ENCODE data around the gene TBC1D22A. TPM values are rescaled to one million over a fixed set of nuclear protein-coding genes. Genes with fewer than 3 reads are reported as not detected.

Gene TBC1D22A
- total RNA-seq, 2 experiments from 2014 or later: 47.2 to 49.1 TPM

DNA sequence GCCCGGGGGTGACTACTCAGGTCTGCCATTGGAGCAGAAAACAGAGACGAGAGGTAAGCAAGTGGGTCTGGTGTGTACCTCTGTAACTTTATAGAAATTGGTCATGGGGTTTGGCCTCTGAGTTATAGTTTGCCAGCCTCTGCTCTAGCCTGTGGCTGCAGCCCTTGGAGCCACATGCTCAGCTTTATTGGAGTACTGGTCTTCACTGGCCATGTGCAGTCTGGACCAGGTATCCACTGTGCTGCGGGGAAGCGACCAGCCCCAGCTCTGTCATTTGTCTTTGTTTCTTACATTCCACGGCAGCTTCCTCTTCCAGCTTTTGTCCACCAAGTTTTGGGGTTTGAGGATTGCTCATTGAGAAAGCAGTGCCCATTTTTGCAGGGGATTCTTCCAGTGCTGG is 453.4 kb downstream of the TBC1D22A start:
- no peak for DNase-seq
- no peaks in the 10 kb centered on the region for H3K27me3 Mint-ChIP-seq

DNA sequence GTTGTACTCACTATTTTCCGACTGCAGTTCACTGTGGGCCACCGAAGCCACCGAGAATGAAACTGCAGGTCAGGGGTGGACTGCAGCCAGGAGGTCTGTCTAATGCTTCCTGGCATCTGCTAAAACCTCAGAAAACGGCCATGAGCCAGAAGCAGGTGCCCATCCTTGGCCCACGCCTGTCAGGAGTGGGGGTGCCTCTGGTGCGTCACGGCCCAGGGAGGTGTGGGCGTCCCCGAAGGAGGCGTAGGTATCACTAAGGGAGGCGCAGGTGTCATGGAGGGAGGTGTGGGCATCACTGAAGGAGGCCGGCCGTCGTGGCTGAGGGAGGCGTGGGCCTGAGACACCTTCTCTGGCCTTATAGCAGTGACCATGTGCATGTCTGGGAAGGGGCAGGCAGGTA is 456.2 kb downstream of the TBC1D22A start:
- no peak for DNase-seq
- ATAC-seq (ENCODE audit: low read depth): no peak
- H3K27me3 Mint-ChIP-seq: no peaks in the 10 kb centered on the region
- H3K36me3 Mint-ChIP-seq: no peaks in the 10 kb centered on the region
- H3K4me1 Mint-ChIP-seq: no peaks in the 10 kb centered on the region
- POLR2A ChIA-PET: no interaction called here
- no peaks in the 10 kb centered on the region for H3K9me3 Mint-ChIP-seq
- H3K27ac Mint-ChIP-seq: no peak overlapping the region
- no peak overlapping the region for H3K4me3 Mint-ChIP-seq

More for the DNA sequence above, 453.4 kb downstream of the TBC1D22A start:
- peaks cover 6% of the 10 kb centered on the region for H3K9me3 Mint-ChIP-seq
- H3K4me1 Mint-ChIP-seq: no peaks in the 10 kb centered on the region
- POLR2A ChIA-PET: no interaction called here
- no peak for ATAC-seq (ENCODE audit: low read depth)
- H3K27ac Mint-ChIP-seq: no peak overlapping the region
- H3K36me3 Mint-ChIP-seq: no peaks in the 10 kb centered on the region
- H3K4me3 Mint-ChIP-seq: no peak overlapping the region

DNA sequence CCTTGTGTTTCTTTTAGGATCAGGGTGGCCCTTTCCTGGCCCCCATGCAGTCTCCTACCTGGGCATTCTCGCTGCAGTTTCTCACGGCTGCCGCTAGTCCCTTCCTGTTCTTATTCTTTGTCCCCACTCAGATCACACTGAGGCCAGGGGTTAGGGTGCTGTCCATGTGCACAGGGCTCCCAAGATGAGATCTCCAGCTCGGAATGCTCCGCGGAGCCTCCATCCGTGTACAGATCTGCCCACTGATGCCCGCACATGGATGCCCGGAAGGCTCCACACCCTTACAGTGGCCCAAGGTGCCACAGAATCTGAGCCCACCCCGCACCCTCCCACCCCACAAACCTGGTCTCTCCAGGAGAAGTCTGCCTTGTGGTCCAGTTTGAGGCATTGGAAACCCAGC is 457.3 kb downstream of the TBC1D22A start:
- Mint-ChIP-seq H3K4me1 (no peaks in the 10 kb centered on the region), H3K27me3 (no peaks in the 10 kb centered on the region), H3K4me3 (no peak overlapping the region), H3K27ac (no peak overlapping the region), H3K9me3 (no peaks in the 10 kb centered on the region), H3K36me3 (no peaks in the 10 kb centered on the region)
- DNase-seq: no peak
- POLR2A ChIA-PET: no interaction called here
- no peak for ATAC-seq (ENCODE audit: low read depth)

GRCh38 chr22:47220752-47221151 is 458.3 kb downstream of the TBC1D22A start:
- ATAC-seq (ENCODE audit: low read depth) (no peak), DNase-seq (no peak)
- Mint-ChIP-seq H3K4me3 (no peak overlapping the region), H3K36me3 (no peaks in the 10 kb centered on the region), H3K4me1 (no peaks in the 10 kb centered on the region), H3K27me3 (no peaks in the 10 kb centered on the region), H3K27ac (no peak overlapping the region), H3K9me3 (no peaks in the 10 kb centered on the region)
- POLR2A ChIA-PET: no interaction called here

GRCh38 chr22:47221840-47222615 is 459.6 kb downstream of the TBC1D22A start:
- H3K4me3 Mint-ChIP-seq: no peak overlapping the region
- POLR2A ChIA-PET: no interaction called here
- DNase-seq (no peak), ATAC-seq (ENCODE audit: low read depth) (no peak)
- H3K4me1 Mint-ChIP-seq: no peaks in the 10 kb centered on the region
- H3K27me3 Mint-ChIP-seq: no peaks in the 10 kb centered on the region
- no peak overlapping the region for H3K27ac Mint-ChIP-seq
- H3K9me3 Mint-ChIP-seq: no peaks in the 10 kb centered on the region
- no peaks in the 10 kb centered on the region for H3K36me3 Mint-ChIP-seq

Other genes starting within 250 kb of the TBC1D22A start
- under 1 TPM; 0.31 to 0.33 TPM for gene CELSR1, start 225.0 kb upstream of the TBC1D22A start, total RNA-seq
- gene GRAMD4, start 142.3 kb upstream of the TBC1D22A start, total RNA-seq: 10 to 100 TPM; 20.2 to 23.2 TPM
- 10 to 100 TPM; 90.8 to 94.9 TPM for gene CERK, start 24.4 kb upstream of the TBC1D22A start, total RNA-seq